ENCODE data around the gene ARHGAP6.

Gene ARHGAP6

DNA sequence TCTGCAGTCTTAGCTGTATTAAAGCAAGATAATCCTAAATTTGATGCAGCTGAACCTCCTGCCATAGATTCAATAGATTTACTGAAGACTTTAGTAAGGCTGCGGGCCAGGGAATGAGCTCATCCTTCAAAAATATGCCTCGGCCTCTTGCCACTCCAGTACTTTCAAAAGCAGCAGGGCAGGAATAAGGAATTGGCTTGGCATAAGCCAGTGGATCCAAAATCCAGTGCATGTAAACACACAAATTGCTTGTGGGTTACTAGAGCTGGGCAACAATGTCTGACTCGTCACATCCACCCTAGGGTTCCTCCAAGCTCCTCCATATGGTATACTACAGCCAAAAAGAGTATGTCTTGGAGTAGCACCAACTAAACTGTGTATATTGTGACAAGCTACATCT lies 207.6 kb downstream of the ARHGAP6 start:
- no peak for DNase-seq

DNA sequence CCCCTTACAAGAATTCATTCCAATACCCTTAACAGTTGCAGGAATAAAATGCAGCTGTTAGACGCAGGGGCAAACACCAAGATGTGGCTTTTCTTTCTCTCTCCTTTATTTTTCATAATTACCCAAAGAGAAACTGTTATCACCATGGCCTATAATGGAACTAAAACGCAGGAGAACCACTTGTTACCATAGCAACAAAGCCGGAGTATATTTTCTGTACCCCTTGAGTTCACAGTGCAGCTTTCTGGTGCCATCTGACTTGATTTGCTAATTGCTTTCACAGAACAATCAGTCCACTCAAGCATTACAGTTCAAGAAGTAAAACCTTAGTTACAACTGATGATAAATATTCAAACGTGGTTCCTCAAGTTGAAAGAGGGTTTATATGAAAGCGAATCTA lies 214.6 kb downstream of the ARHGAP6 start:
- no peak for DNase-seq

DNA sequence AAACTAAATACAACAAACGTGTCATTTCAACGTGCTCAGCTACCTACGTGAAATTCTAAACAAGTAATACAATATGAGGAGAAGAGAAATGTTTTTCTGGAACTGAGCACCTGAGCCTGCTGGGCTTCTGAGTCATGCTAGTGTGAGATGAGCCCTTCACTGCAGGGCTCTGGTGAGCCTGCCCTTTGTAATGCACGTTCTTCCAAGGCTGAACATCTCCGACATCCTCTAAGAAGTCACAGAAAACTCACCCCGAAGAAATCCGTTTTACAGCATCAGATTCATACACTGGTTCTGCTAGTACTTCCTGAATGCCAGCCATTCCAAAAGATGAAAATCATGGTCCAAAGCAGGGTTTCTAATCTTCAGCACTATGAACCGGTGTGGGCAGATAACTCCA lies 215.4 kb downstream of the ARHGAP6 start:
- no peak for DNase-seq

DNA sequence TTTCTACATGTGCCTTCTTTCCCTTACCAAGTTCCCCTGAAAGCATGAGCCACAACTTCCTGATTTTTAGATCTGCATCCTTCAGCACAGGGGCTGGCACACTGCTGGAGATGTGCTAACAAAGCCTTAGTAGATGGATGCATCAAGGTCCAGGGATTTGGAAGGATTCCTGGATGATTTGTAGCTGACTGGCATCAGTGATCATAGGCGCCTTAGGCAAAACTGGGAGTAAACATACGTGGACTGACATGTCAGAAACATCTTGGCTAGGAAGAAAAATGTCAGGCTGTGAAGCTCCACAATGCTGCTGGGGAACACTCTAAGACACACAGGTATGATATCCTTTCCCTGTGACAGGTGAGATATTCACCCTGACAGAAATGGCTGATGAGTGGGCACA lies 216.1 kb downstream of the ARHGAP6 start:
- DNase-seq: no peak

DNA sequence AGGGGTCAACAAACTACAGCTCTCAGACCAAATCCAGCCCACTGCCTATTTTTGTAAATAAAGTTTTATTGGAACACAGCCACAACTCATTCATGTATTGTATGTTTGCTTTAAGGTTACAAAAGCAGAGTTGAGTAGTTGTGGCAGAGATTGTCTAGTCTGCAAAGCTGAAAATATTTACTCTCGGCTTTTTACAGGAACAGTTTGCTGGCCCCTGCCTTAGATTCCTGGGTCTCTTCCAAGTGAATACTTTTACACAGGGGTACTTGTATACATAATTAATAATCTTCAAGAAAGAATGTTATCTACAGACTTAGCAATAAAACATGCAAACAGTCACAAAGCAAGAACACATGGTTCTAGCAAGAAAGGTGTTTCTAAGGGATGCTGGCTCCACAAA lies 218.3 kb downstream of the ARHGAP6 start:
- no peak for DNase-seq

DNA sequence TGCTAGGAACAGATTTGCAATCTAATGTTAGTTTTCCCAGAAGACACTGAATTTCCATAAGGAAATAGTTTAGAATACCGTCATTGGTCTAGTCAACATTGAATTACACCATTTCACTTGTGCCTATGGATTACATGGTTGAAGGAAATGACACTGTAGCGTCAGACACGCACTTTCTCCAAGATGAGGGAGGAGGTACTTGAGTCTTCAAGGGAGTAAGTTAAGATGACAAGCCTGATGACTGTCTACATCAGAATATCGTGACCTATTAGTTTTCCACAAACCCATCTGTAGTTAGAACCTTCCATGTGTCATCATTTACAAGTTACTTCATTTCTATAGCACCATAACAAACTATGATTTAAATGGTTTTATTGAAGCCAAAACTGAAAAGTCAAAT lies 218.8 kb downstream of the ARHGAP6 start:
- no peak for DNase-seq

DNA sequence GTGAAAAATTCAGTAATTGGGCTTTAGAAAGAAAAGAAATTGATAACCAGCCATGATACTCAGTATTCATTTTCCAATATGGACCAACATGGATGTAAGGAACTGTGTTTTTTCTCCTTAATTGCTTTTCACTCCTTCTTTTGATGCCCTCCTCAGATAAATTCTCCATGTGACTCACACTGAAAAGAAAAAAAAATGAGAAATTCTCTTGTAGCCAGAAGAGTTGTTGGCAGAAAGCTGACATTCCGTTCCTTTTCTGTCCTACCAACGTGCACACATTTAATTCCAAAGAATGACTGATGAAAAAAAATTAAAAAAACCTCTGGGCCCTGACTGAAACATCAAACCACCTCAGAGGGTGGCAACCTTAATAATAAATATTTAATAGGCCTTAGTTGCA lies 219.4 kb downstream of the ARHGAP6 start:
- DNase-seq: no peak

DNA sequence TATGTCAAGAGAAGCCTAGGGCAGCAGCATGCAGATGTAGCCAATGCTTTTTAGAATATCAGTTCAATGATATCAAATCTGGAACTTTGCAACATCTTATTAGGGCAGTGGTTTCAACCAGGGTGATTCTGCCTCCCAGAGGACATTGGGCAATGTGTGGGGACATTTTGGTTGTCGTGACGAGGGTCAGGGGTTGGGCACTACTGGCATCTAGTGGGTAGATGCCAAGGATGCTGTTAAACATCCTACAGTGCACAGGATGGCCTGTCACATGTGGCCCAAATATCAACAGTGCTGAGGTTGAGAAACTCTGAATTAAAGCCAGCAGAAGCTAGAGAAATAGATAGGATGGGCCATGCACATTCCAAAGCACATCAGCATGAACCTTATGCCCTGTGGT lies 220.2 kb downstream of the ARHGAP6 start:
- DNase-seq: no peak

DNA sequence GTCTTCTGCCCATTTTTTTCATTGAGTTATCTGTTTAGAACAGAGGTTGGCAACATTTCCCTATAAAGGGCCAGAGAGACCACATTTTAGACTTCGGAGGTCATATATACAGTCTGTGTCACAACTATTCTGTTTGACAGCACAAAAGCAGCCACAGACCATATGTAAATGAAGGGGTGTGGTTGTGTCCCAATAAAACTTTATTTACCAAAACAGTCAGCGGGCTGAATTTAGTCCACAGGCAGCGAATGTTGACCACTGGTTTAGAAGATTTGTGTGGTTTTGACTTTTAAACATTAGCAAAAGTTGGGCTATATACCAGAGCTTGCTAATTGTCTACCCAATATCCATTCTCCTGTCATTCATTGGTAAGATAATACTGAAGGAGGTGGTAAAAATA lies 221.7 kb downstream of the ARHGAP6 start:
- DNase-seq: no peak

DNA sequence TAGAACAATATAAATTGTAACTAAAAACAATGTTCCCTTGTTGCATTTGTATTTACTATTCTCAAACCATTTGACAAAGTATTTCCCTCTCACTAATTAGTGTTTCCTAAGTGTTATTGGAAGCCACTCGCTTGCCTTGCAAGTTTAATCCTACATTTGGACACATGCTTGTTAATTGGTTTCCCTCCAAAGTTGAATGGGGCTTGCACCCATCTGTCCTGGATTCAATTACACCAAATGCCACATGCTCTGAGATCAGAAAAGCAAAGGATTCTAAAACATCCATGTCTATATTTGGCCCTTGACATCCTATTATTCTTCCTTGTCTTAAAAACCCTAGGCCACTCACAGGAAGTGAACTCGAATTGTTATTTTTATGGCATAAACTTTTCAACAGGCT lies 225.9 kb downstream of the ARHGAP6 start:
- DNase-seq: no peak

DNA sequence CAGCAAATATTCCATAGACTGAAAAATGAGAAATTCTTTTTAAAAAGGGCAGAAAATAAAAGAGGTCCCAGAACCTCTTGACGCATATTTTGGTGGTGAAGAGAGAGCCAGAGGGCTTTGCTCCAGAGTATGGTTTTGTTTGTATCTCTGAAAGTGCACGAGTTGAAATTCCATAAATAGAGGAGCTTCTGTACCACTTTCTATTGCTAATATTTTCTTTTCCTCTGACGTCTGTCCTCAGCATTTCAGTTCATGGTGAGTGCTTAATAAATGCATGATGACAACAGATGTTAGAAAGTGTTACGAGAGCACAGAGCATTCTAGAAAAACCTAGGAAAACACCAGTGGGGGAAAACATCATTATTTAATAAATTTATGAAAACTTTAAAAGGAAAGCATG lies 227.0 kb downstream of the ARHGAP6 start:
- no peak for DNase-seq

DNA sequence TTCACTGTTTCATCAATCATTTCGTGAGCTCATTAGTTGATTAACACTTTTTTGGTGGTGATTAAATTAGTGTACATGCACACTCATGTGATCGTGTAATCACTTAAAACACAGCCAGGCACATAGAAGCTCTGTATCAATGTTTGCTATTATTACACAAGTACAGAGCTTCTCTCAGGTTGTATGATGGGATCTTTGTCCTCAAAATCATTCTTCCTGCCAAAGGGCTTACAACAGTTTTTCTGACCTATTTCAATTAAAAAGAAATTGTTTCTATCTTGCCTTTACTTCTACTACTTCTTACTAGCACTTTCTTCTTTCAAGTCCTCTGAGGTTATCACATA lies 227.4 kb downstream of the ARHGAP6 start:
- no peak for DNase-seq

DNA sequence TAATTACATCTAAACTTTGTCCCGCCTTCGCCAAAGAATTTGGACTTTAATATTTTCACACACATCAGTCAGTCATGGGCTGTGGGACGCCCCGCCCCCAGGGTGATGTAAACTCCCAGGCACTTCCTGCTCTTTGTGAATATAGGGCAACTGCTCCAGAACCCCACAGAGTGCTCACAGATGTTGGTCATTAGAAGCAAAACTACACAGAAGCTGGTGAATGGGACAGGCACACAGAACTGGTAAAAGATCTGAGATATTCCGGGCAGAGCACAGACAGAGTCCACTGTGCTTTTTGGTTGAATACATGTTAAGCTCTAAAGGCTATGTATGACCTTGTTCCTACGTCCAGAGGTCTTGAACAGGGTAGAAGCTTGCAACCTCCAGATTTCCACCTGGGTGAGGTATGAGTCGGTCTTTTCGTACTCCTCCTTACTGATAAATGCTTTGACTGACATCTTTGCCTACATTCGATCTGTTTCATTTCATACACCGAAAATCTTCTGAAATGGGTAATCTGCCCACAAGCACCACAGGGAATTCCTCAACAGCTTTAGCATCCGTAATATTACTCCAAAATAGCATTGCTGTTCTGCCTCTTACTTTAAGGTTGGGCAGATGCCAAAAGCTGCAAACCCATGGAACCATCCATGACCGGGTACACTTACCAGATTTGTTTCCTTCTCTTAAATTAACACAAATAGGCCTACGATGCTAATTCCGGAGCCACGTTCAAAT lies 227.9 kb downstream of the ARHGAP6 start:
- no peak for DNase-seq

DNA sequence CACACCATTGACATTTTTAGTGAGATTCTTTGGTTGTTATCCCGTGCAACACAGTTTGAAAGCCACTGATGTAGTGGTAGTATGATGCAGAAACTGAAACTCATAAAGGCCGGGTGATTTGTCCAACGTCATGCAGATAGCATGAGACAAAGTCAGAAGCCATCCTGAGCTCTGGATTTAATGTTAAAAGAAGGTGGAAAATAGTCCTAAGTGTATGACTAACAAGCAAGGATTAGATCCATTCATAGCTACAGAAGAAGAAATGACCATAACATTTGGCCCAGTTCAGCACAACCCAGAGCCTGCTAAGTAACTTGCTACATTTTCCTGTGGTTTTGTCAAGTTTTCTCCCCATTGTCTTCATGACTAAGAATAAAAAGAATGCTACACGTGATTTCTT lies 230.2 kb downstream of the ARHGAP6 start:
- no peak for DNase-seq

DNA sequence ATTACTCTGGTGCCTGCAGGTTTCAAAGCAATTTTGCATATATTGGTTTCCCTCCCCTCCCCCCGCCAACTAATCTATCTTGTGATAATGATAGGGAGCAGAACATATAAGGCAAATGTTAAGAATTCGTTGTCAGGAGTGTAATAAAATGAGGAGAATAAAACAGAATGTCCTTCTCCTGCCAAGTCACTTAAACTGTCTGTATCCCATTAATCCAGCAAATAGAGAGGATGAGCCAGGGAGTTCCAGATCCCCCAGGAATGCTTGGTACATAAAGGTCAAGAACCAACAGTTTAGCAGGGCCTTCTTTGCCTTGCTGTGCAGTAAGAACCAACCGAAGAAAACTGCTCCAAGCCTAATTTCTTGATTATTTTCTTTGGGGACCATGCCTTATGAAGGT lies 231.1 kb downstream of the ARHGAP6 start:
- DNase-seq: no peak

DNA sequence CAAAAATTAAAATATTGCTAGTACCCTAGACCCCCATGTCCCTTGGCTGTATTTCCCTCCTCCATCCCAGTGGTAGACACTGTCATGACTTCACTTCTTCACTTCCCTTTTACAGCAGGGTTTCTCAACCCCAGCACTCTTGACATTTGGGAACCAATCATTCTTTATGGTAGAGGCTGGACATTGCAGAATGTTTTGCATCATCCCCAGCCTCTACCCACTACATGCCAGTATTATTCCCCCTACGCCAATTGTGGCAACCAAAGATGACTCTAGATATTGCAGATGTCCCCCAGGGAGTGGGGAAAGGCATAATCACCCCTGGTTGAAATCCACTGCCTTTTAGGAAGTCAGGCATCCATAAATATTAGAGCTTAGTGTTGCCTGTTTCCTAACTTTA lies 233.9 kb downstream of the ARHGAP6 start:
- no peak for DNase-seq

DNA sequence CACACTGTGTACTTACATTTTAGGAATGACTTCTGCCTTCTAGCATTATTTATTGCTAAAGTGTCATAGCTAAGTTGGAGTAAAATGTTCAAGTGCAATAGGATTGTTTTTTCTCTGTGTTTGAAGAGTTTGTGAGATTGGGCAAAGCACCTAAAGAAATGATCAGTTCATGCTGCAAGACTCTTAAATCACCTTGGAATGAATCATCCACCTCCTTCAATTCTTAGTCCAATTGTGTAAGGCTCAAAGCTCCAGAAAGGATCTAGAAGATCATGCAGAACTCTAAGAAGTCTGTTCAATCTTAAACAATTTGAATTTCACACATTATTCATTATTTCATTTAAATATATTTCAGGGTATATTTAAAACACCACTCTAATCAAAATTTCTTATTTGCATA lies 235.4 kb downstream of the ARHGAP6 start:
- no peak for DNase-seq

DNA sequence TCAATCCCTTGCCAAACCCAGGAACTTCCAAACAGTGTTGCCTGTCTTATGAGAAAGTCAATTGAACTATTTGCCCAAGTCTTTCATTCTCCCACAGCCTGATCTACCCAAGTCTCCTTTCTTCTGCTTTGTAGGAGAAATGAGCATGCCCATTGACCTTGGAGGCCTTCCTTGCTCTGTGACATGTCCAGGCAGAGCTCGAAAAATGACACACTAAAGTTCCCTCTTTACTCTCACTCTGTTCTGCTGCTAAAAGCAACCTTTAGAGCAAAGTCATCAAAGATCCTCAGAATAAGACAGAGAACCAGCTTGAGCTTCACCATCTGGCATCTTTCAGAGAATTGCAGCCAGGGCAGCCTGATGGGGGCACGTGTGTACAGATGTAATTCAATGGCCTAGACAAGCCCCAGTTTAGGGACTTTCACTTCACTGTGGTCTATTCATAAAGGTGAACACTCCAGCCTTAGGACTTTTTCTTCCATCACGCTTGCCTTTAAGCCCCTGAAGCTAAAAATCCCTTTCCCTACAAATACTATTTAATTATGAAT lies 236.1 kb downstream of the ARHGAP6 start:
- no peak for DNase-seq

DNA sequence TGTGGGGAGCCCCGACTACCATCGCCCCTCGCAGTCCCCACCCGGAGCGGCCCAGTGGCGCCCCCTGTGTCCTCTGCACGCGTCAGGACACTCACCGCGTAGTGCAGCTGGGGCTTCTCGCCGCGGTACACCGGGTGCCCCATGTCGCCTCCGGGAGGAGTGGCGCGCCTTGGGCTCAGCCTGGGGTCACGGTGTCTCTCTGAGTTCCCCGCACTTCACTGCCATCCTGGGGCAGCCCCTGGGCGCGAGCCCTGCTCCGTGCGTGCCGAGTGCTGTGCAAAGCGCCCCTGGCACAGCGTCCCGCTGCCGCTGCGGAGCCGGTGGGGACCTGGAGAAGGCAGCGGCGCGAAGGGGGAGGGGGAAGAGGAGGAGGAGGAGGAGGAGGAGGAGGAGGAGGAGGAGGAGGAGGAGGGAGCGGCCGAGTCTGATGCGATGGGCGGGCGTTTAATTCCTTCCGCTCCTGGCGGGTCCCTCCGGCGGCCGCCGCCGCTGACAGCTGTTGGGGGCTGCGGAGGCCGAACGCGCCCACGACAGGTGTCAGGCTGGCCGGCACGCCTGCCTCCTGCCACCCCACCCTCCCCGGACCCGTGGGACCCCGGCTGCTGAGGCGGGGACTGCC lies 238.2 kb downstream of the ARHGAP6 start:
- DNase-seq: no peak

DNA sequence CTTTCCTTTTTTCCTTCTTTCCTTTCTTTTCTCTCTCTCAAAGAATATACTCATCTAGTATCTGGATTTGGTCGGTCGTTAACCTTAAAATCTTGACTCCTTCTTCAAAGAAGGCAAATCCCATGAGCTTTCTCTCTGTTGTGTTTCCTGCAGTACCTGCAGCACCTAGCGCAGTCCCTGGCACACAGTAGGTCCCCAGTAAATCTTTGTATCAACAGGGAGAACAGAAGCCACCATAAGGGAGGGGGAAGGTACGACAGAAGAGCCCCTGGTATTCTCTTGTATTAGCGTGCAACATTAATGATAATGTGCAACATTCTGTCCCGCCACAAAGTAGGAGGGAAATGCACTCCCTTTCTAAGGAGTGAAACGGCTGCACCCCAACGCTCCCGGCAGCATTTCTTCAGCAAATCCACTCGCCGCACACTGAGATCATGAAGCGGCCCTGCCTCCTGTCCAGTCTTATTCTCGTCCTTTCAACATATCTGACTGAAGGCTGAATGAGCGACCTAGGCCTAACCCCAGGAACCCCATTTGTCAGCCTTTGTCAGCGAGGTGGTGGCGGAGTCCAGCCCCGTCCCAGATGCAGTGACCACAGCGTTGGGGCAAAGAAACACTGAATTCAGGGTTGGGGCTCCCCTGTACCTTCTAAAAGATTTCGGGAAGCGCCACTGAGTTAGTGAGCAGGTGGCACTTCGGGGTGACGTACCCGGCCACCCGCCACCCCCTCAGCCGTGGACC lies 238.8 kb downstream of the ARHGAP6 start:
- no peak for DNase-seq

DNA sequence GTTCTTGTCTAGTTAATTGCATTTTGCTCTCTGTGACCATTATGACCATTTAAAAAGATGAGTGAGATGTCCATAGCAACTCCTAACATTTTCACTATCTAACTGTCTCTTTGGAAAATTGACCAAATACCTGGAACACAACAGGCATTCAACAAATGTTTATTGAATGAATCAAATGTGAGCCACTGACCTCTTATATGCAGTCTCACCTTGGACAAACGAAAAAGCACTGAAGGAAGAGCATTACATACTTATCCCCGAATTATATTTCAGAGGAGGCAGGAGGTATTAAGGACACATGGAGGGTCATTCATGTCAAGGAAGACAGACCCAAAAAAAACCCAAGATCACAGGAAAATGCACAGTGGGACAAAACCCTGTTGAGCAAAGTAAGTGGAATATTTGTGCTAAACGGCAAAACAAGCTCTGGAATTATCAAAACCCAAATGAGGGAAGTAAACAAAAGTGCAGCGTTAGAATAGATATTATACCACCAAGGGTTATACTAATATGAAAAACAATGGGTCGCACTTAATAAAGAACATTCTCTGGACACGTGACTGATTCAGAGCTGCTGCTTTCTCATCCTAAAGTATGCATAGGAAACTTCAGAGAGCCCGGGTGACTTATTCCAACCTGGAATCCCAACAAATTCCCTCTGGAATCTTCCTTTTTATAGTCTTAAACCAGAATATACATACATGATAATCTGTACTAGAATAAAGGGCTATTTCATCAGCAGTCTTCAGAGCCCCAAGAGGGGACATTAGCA lies 240.6 kb downstream of the ARHGAP6 start:
- DNase-seq: no peak

DNA sequence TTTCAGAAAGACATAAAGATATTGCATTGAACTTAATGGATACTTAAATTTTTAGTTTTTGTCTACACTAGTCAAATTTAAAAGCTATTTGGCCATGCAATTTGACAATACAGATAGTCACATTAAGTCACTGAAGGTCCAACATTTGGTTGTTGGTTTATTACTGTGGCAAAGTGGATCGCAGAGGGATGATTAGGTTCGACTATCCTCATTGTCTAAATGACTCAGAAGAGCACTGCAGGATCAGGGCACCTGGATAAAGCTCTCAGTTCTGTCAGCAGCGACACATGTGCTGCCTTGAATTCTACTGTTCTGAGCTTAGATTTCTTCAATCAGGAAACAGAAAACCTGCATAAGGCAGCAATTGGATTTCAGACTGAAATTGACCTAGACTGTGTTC lies 241.8 kb downstream of the ARHGAP6 start:
- no peak for DNase-seq

DNA sequence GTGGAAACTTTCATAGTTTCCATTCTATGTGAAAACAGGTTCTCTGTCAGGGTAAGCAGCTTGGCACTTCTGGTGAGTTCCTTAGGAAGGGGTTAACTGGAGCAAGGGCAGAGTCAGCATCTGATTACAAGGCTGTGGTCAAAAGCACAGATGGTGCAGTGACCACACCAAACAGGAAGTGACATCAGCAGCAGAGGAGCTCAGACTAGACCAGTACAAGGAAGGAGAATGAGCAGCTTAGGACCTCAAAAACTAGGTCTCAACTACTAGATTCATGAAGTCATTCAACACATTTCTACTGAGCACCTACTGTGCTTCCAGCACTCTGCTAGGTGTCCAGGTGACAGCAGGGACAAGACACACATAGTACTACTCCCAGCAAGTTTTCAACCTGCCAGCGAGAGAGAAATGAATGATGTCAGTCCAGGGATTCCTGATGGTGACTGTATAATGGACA lies 242.3 kb downstream of the ARHGAP6 start:
- DNase-seq: peak in 1 of 2 experiments; percentile 0
